ENCODE measurements around the gene PROS1. TPM values are rescaled to one million over a fixed set of nuclear protein-coding genes. Genes with fewer than 3 reads are reported as not detected.

The PROS1 gene
- total RNA-seq, 2 experiments from 2014 or later, result 0.20 TPM; not detected in 1

- Mint-ChIP-seq H3K4me3 (no peak overlapping the region), H3K36me3 (ENCODE audit: low read depth) (no peaks in the 10 kb centered on the region), H3K27ac (no peak overlapping the region), H3K4me1 (ENCODE audit: low read depth) (no peaks in the 10 kb centered on the region), H3K9me3 (no peaks in the 10 kb centered on the region), H3K27me3 (no peaks in the 10 kb centered on the region)
- CTCF ChIA-PET, result no interaction called here
- no peak for DNase-seq
- no peak for TF ChIP-seq CTCF (IDR thresholded peaks at IDR 0.05)
- POLR2A ChIA-PET, result no interaction called here
- intact Hi-C loops (cut with micrococcal nuclease), result no loop called here
- ATAC-seq, result no peak
These were observed 39.2 kb downstream of the PROS1 start for GRCh38 chr3:93934366-93935046.

GRCh38 chr3:93931597-93932229 lies 42.0 kb downstream of the PROS1 start:
- POLR2A ChIA-PET, result no interaction called here
- intact Hi-C loops (cut with micrococcal nuclease), result no loop called here
- ATAC-seq, result no peak
- DNase-seq, result no peak
- no peak for TF ChIP-seq CTCF (IDR thresholded peaks at IDR 0.05)
- CTCF ChIA-PET, result no interaction called here
- Mint-ChIP-seq H3K4me3 (no peak overlapping the region), H3K27ac (no peak overlapping the region), H3K4me1 (ENCODE audit: low read depth) (no peaks in the 10 kb centered on the region), H3K9me3 (no peaks in the 10 kb centered on the region), H3K27me3 (no peaks in the 10 kb centered on the region), H3K36me3 (ENCODE audit: low read depth) (no peaks in the 10 kb centered on the region)

GRCh38 chr3:93930041-93930440 lies 43.7 kb downstream of the PROS1 start:
- H3K27me3 Mint-ChIP-seq, result no peaks in the 10 kb centered on the region
- no peak for ATAC-seq
- H3K9me3 Mint-ChIP-seq, result no peaks in the 10 kb centered on the region
- no peaks in the 10 kb centered on the region for H3K4me1 Mint-ChIP-seq (ENCODE audit: low read depth)
- intact Hi-C loops (cut with micrococcal nuclease), result no loop called here
- H3K36me3 Mint-ChIP-seq (ENCODE audit: low read depth), result no peaks in the 10 kb centered on the region
- TF ChIP-seq CTCF (IDR thresholded peaks at IDR 0.05), result no peak
- DNase-seq, result no peak
- H3K27ac Mint-ChIP-seq, result no peak overlapping the region
- ChIA-PET CTCF (no interaction called here), POLR2A (no interaction called here)
- no peak overlapping the region for H3K4me3 Mint-ChIP-seq

GRCh38 chr3:93926789-93927188 lies 46.9 kb downstream of the PROS1 start:
- Mint-ChIP-seq H3K27ac (no peak overlapping the region), H3K36me3 (ENCODE audit: low read depth) (no peaks in the 10 kb centered on the region), H3K4me1 (ENCODE audit: low read depth) (no peaks in the 10 kb centered on the region), H3K9me3 (no peaks in the 10 kb centered on the region), H3K27me3 (no peaks in the 10 kb centered on the region), H3K4me3 (no peak overlapping the region)
- DNase-seq (no peak), ATAC-seq (no peak)
- ChIA-PET POLR2A (no interaction called here), CTCF (no interaction called here)
- intact Hi-C loops (cut with micrococcal nuclease), result no loop called here
- no peak for TF ChIP-seq CTCF (IDR thresholded peaks at IDR 0.05)

GRCh38 chr3:93924491-93924890 lies 49.2 kb downstream of the PROS1 start:
- Mint-ChIP-seq H3K4me1 (ENCODE audit: low read depth) (no peaks in the 10 kb centered on the region), H3K9me3 (no peaks in the 10 kb centered on the region), H3K36me3 (ENCODE audit: low read depth) (no peaks in the 10 kb centered on the region), H3K27ac (no peak overlapping the region), H3K27me3 (no peaks in the 10 kb centered on the region), H3K4me3 (no peak overlapping the region)
- TF ChIP-seq CTCF (IDR thresholded peaks at IDR 0.05), result no peak
- POLR2A ChIA-PET, result no interaction called here
- CTCF ChIA-PET, result no interaction called here
- DNase-seq (no peak), ATAC-seq (no peak)
- intact Hi-C loops (cut with micrococcal nuclease), result no loop called here
